H1 (cell line): ENCODE measurements around the gene L2HGDH. TPM values are rescaled to one million over a fixed set of nuclear protein-coding genes. Genes with fewer than 3 reads are reported as not detected.

Experiments used
- CHD1 ChIP-seq: IDR thresholded peaks from 2 replicates; pipeline ENCODE4 v1.6.1; 2012; ENCODE audit warnings: low read depth, low read length, improper control_type of control experiment
- EP300 ChIP-seq, 2 experiments: IDR thresholded peaks; 1 replicate in 1 of 2; 2 replicates in 1 of 2; pipeline ENCODE4 v1.6.1; 2011 to 2012; ENCODE audit warnings: low read depth in 2 of 2, low read length in 2 of 2, mild to moderate bottlenecking in 2 of 2, borderline replicate concordance in 1 of 2, inconsistent platforms in 1 of 2, moderate library complexity in 1 of 2
- GABPA ChIP-seq: IDR thresholded peaks from 2 replicates; pipeline ENCODE4 v1.6.1; 2011; ENCODE audit warnings: mild to moderate bottlenecking, low read length, moderate library complexity, borderline replicate concordance; ENCODE audit not compliant: insufficient read depth
- GTF2F1 ChIP-seq: IDR thresholded peaks from 2 replicates; pipeline ENCODE4 v1.6.1; 2012; ENCODE audit warnings: low read depth, low read length, improper control_type of control experiment, borderline replicate concordance
- PHF8 ChIP-seq: fragments of 200-600 bp; sonication (generic); conservative IDR thresholded peaks from 2 replicates; pipeline ENCODE4 v1.7.1; 2012; ENCODE audit warnings: low read depth, mild to moderate bottlenecking, inconsistent platforms, low read length, moderate library complexity
- POLR2A ChIP-seq, 2 experiments: IDR thresholded peaks; 1 replicate in 1 of 2; 2 replicates in 1 of 2; pipeline ENCODE4 v1.6.1; 2011; ENCODE audit warnings: low read depth in 2 of 2, low read length in 2 of 2, mild to moderate bottlenecking in 2 of 2; ENCODE audit errors: control extremely low read depth in 1 of 2
- POLR2AphosphoS5 ChIP-seq: IDR thresholded peaks from 2 replicates; pipeline ENCODE4 v1.6.1; 2011; ENCODE audit warnings: low read depth, low read length
- POU5F1 ChIP-seq: IDR thresholded peaks from 2 replicates; pipeline ENCODE4 v1.6.1; 2011; ENCODE audit warnings: low read depth, mild to moderate bottlenecking, low read length, moderate library complexity
- RBBP5 ChIP-seq: IDR thresholded peaks from 2 replicates; pipeline ENCODE4 v1.7.1; 2012; ENCODE audit warnings: low read depth, mild to moderate bottlenecking, inconsistent platforms, low read length, moderate library complexity, borderline replicate concordance
- SIRT6 ChIP-seq: IDR thresholded peaks from one replicate; pipeline ENCODE4 v1.7.1; 2012; ENCODE audit warnings: low read length, inconsistent platforms
- SRF ChIP-seq: IDR thresholded peaks from 2 replicates; pipeline ENCODE4 v1.6.1; 2011; ENCODE audit warnings: mild to moderate bottlenecking, low read depth, low read length, moderate library complexity
- TAF1 ChIP-seq: IDR thresholded peaks from 2 replicates; pipeline ENCODE4 v1.6.1; 2011; ENCODE audit warnings: mild to moderate bottlenecking, low read depth, low read length
- TAF7 ChIP-seq: optimal IDR thresholded peaks from 2 replicates; pipeline ENCODE3; 2011; ENCODE audit warnings: low read depth, mild to moderate bottlenecking, inconsistent platforms, low read length, moderate library complexity, borderline replicate concordance
- TBP ChIP-seq: IDR thresholded peaks from 2 replicates; pipeline ENCODE4 v1.6.1; 2011; ENCODE audit warnings: low read depth, low read length, improper control_type of control experiment
- USF2 ChIP-seq: IDR thresholded peaks from 2 replicates; pipeline ENCODE4 v1.6.1; 2011; ENCODE audit warnings: low read length, improper control_type of control experiment
- YY1 ChIP-seq: IDR thresholded peaks from 2 replicates; pipeline ENCODE4 v1.6.1; 2011; ENCODE audit warnings: low read depth, mild to moderate bottlenecking, low read length
- polyA plus RNA-seq, 7 experiments: library from polyadenylated mRNA; depleted of rRNA in 3 of 7; stranded (reverse) in 5 of 7; unstranded in 2 of 7; fragments of >200 nt in 5 of 7; fragments of 200-250 nt in 2 of 7; gene quantifications; 1 replicate in 5 of 7; 2 replicates in 1 of 7; 4 replicates in 1 of 7; pipeline versions ENCODE4 v1.2.1 to v1.2.3, GENCODE V29; 2011 to 2013; ENCODE audit warnings: missing spikeins in 2 of 7, mixed read lengths in 2 of 7
- total RNA-seq: library from RNA; stranded (reverse); fragmentation: NEBNext Ultra II Directional; extraction: Animal tissue kit (Norgen Biotek cat#: 25700); gene quantifications from 2 replicates; pipeline ENCODE4 v1.2.1, GENCODE V29; 2021

Gene L2HGDH
- total and polyA plus RNA-seq, 2 of the 8 experiments (the other 6 are each of a cell fraction or from before 2014, with no cell fraction given), result 12.2 to 28.6 TPM

- TF ChIP-seq SRF (no peak), TAF7 (peak; percentile 59), POLR2A (IDR thresholded peaks at IDR 0.05; ENCODE audit: control extremely low read depth in 1 of 2, low read depth in 2 of 2, low read length in 2 of 2) (peak; percentile 72 to 88), YY1 (no peak; the same call in 1 of the 2 replicates), TAF1 (peak; percentile 86), POLR2AphosphoS5 (peak; percentile 64; the same call in 1 of the 2 replicates), GTF2F1 (no peak), GABPA (no peak), EP300 (IDR thresholded peaks at IDR 0.05; ENCODE audit: borderline replicate concordance in 1 of 2, low read depth in 2 of 2, low read length in 2 of 2) (no peak), PHF8 (peak; percentile 94), RBBP5 (peak; percentile 50; the same call in 1 of the 2 replicates), SIRT6 (no peak), CHD1 (no peak), USF2 (no peak), TBP (peak; percentile 81), POU5F1 (no peak)
These were observed 80.4 kb downstream of the L2HGDH start, which contains the start of gene SOS2 (continued) for GRCh38 chr14:50231475-50232275.
